Measurements from ENCODE around the gene CDC7. TPM values are rescaled to one million over a fixed set of nuclear protein-coding genes. Genes with fewer than 3 reads are reported as not detected.

The CDC7 gene
- total RNA-seq, 1 experiment from 2014 or later, result 41.6 TPM

GRCh38 chr1:91559046-91559750 lies 58.5 kb downstream of the CDC7 start:
- Mint-ChIP-seq H3K27ac (no peak overlapping the region), H3K36me3 (ENCODE audit: insufficient read depth in 1 of 3, low read depth in 3 of 3) (peaks cover 3 to 4% (median 3%) of the 10 kb centered on the region in 3 experiments), H3K4me1 (peaks cover 8 to 12% of the 10 kb centered on the region in 2 experiments), H3K9me3 (peaks cover 7 to 9% of the 10 kb centered on the region in 2 experiments), H3K27me3 (ENCODE audit: low read depth) (no peaks in the 10 kb centered on the region; the same call in 1 of the 2 replicates), H3K4me3 (no peak overlapping the region)
- Histone ChIP-seq H3K9ac (ENCODE audit: extremely low read depth, insufficient read length, low read length) (no peak overlapping the region), H4K8ac (replicated peaks; ENCODE audit: insufficient read length, low read depth, low read length) (no peak overlapping the region), H3K79me1 (ENCODE audit: insufficient read depth, low read depth, low read length, poor library complexity, severe bottlenecking) (no peaks in the 10 kb centered on the region), H4K5ac (ENCODE audit: insufficient read length, low read depth, low read length) (no peak overlapping the region), H2BK120ac (ENCODE audit: low read depth, low read length, poor library complexity, severe bottlenecking) (no peak overlapping the region), H2BK15ac (ENCODE audit: low read depth, low read length) (no peak overlapping the region), H4K20me1 (ENCODE audit: control insufficient read depth, insufficient read depth, insufficient read length) (no peaks in the 10 kb centered on the region), H3K18ac (ENCODE audit: insufficient read length, low read depth, low read length) (no peak overlapping the region), H2AK5ac (ENCODE audit: insufficient read length, low read length) (no peak overlapping the region), H3K23me2 (ENCODE audit: insufficient read length, low read depth, low read length, poor library complexity, severe bottlenecking) (no peaks in the 10 kb centered on the region), H2BK12ac (ENCODE audit: insufficient read length, low read depth, low read length) (no peak overlapping the region), H3K4ac (ENCODE audit: low read depth, low read length) (no peak overlapping the region), H2BK5ac (ENCODE audit: insufficient read length, low read length) (no peak overlapping the region), H3K9me3 (ENCODE audit: control insufficient read depth, low read depth, low read length) (no peaks in the 10 kb centered on the region), H3K23ac (ENCODE audit: insufficient read length, low read depth, low read length) (no peak overlapping the region), H3K4me2 (ENCODE audit: insufficient read depth, insufficient read length, low read length) (no peak overlapping the region), H2BK20ac (ENCODE audit: low read depth, low read length, poor library complexity, severe bottlenecking) (no peak overlapping the region), H3K4me1 (ENCODE audit: insufficient read depth, low read length) (no peaks in the 10 kb centered on the region), H3K27ac (ENCODE audit: insufficient read length, low read depth, low read length) (no peak overlapping the region), H2AFZ (ENCODE audit: low read length) (no peak overlapping the region), H3T11ph (ENCODE audit: low read length) (no peak overlapping the region), H3K79me2 (ENCODE audit: insufficient read depth, low read length) (no peaks in the 10 kb centered on the region), H3K27me3 (ENCODE audit: insufficient read depth, low read length) (no peaks in the 10 kb centered on the region), H3K56ac (ENCODE audit: insufficient read length, low read depth, low read length) (no peak overlapping the region), H3K14ac (ENCODE audit: insufficient read depth, low read length) (no peak overlapping the region), H4K91ac (ENCODE audit: insufficient read length, low read depth, low read length) (no peak overlapping the region)
- no peak for TF ChIP-seq CTCF (conservative IDR thresholded peaks at IDR 0.05)
- no CpG with 5 or more reads among the region's 8 CpGs for WGBS (ENCODE audit: extremely low coverage, insufficient read length, low lambda C conversion rate)
- no peak for DNase-seq
